Activated naive CD4-positive, alpha-beta T cell treated with anti-CD3 and anti-CD28 coated beads, Interleukin-2, amount 50 U/mL, for 16 hours (primary cell): ENCODE results near the gene ZMAT3.
"Not testable (repeated sequence)": the region's sequence is repeated elsewhere in the genome, so short reads cannot be mapped to it uniquely, and the experiment has no call there.

Source experiments
- DNase-seq: peaks from one replicate; pipeline ENCODE4 v3.0.0-alpha.2; 2020

Gene ZMAT3, protein sequence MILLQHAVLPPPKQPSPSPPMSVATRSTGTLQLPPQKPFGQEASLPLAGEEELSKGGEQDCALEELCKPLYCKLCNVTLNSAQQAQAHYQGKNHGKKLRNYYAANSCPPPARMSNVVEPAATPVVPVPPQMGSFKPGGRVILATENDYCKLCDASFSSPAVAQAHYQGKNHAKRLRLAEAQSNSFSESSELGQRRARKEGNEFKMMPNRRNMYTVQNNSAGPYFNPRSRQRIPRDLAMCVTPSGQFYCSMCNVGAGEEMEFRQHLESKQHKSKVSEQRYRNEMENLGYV

GRCh38 chr3:179071323-179072099 is at the start of gene ZMAT3:
ZMAT3 (minus strand) TSS chr3:179071809; CDS start chr3:179067752, 4,057 bp downstream.
- DNase-seq = peak; percentile 87

DNA sequence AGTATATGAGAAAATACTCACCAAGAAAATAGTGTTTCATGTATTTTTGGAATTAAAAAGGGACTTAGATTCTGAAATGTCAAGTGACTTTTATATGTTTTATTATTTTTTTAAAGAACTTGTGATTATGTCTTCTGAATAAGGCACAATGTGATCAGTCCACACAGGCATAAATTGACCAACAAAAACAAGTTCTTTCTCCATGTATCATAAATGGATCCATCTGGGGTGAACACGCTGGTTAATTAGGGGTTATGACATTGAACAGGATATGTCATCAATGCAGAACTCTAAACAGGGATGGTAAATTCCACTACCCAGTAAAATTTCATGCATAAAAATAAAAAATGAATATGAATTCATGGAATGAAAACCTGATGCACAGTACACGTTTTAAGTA is 45.2 kb upstream of the ZMAT3 start:
- DNase-seq = no peak

- DNase-seq = not testable (repeated sequence)
Observed at GRCh38 chr3:179115444-179115843, 43.8 kb upstream of the ZMAT3 start.

- DNase-seq = no peak
Observed at GRCh38 chr3:179113903-179114302, 42.3 kb upstream of the ZMAT3 start.

GRCh38 chr3:179108086-179108485 is 36.5 kb upstream of the ZMAT3 start:
- DNase-seq = no peak

DNA sequence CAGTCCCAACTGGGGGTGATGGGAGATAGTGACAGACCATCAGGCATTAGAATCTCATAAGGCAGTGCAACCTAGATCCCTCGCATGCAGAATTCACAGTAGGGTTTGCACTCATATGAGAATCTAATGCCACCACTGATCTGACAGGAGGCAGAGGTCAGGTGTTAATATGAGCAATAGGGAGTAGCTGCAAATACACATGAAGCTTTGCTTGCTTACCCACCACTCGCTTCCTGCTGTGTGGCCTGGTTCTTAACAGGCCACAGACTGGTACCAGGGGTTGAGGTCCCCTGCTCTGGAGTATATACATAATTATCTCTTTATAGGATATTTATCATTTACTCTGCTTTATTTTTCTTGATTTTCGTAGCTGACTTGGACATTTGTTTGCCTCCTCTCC is 36.0 kb upstream of the ZMAT3 start:
- DNase-seq = no peak

DNA sequence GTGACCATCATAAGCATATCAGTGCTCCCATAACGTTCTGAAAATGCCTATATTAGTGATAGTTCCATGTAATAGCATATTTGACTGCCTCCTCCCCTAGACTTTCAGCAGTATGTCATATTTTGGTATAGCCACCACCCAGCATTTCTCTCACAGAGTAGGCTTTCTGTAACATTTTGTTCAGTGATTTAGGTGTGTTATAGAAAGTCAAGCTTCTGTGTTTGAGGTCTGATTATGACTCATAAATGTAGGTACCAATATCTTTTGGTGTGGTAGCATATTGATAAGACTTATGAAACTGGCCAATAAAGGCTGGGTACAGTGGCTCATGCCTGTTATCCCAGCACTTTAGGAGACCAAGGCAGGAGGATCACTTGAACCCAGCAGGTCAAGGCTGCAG is 34.3 kb upstream of the ZMAT3 start:
- no peak for DNase-seq

DNA sequence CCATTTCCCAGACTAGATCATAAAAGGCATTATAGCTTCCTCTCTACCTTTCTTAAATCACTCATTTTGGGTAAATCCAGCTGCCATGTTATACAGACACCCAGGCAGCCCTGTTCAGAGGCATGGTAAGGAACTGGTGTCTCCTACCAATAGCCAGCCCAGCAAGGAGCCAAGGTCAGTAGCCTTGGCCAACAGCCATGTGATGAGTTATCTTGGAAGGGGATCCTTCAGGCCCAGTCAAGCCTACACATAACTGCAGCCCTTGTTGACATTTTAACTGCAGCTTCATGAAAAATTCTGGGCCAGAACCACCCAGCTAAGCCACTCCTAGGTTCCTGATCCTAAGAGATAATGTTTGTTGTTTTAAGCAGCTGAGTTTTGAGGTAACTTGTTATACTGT is 29.0 kb upstream of the ZMAT3 start:
- no peak for DNase-seq

GRCh38 chr3:179098388-179099077 is 26.9 kb upstream of the ZMAT3 start:
- no peak for DNase-seq

- DNase-seq = no peak
Observed at GRCh38 chr3:179093807-179094206, 22.2 kb upstream of the ZMAT3 start.

- no peak for DNase-seq
Observed at GRCh38 chr3:179091113-179091512, 19.5 kb upstream of the ZMAT3 start.

DNA sequence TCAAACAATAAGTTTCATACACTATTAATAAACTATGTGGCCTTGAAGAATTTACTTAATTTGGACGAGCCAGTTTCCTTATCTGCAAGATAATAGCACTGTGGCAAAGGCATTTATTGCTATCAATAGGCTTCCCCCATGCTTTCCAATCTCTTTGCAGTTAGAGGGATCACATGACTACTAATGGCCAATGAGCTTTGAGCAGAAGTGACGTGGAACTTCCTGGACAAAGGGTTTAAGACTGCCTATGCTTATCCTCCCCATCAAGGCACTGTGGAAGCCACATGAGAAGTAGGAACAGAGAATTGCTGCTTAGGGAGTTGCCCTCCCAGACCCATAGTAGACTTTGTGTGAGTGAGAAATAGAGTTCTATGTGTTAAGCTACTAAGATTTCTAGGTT is 16.7 kb upstream of the ZMAT3 start:
- DNase-seq = no peak

DNA sequence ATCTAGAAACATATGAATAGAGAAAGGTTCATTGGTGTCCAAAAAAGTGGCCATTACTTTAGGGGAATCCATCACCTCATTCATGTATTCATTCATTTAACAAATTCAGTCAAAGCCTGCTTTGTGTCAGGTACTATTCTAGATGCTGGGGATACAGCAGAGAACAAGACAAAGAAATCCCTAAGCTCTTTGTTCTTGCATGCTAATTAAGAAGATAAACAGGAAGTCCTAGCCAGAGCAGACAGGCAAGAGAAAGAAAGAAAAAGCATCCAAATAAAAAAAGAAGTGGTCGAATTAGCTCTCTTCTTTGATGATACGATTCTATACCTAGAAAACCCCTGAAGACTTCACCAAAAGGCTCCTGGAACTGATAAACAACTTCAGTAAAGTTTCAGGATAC is 12.4 kb upstream of the ZMAT3 start:
- DNase-seq = no peak

DNA sequence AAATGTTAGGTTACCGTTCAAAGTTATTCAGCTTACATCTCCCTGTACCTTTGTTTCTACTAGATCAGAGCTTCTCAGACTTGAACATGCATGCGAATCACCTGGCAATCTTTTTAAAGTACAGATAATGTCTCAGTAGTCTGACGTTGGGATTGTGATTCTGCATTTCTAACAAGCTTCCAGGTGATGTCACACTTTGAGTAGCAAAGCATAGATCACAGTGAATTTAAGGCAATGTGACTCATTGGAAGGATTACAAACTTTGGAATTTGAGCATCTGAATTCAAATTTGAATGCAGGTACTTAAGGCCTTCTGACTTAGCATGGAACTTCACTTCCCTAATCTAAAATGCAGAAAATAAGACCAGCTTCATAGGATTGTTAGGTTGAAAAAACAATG is 10.8 kb upstream of the ZMAT3 start:
- no peak for DNase-seq

GRCh38 chr3:179081885-179082284 is 10.3 kb upstream of the ZMAT3 start:
- no peak for DNase-seq

GRCh38 chr3:179079537-179079936 is 7.9 kb upstream of the ZMAT3 start:
- DNase-seq = no peak

DNA sequence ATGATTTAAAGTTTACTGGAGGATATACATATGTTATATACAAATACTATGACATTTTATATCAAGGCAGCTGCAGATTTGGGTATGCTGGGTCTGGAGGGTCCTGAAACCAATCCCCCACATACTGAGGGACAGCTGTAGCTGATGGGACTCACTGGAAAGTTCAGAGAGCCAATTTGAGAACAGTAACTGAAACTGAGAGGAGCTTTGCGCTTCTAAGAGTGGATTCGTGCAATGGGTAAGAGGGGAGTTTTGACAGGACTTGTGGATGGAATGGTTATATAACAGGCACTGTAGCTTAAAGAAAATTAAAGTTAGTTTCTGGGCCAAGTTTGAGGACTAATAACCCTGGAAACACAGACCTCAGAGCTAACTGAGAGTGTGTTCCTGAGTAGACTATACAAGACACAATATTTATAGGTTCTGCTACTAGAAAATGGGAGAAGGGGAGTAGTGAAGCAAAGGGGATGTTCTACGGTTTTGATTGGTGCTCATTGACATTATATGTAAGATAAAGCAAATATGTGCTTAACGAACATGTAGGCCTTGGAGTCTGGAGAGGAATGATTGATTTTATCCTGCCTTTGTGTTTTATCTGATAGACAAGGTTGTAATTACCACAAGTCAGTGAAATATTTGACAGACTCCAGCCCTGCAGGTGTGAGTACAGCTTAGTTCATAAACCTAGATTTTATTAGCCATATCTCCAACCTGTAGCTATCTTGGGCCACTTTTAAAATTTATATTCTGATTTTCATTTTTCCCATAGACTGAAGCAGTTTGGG is 4.8 kb upstream of the ZMAT3 start:
- DNase-seq = no peak

- no peak for DNase-seq
Observed at GRCh38 chr3:179074656-179075055, 3.0 kb upstream of the ZMAT3 start.

- DNase-seq = no peak
Observed at GRCh38 chr3:179073816-179074215, 2.2 kb upstream of the ZMAT3 start.

- peak; percentile 41 for DNase-seq
Observed at GRCh38 chr3:179072100-179072438, 460 bp upstream of the ZMAT3 start.

GRCh38 chr3:179071027-179071322 is 634 bp downstream of the ZMAT3 start:
- DNase-seq = no peak

- no peak for DNase-seq
Observed at GRCh38 chr3:179069762-179070390, 1.7 kb downstream of the ZMAT3 start.
